Epidermal melanocyte (primary cell): Measurements from ENCODE around the gene C4orf50.

Experiments
- DNase-seq: peaks from one replicate; pipeline ENCODE4 v3.0.0; 2011; ENCODE audit warnings: low spot score; ENCODE audit not compliant: insufficient read length

The C4orf50 gene

GRCh38 chr4:5891563-5892322 lies 126.5 kb downstream of the C4orf50 start:
- DNase-seq, result no peak

DNA sequence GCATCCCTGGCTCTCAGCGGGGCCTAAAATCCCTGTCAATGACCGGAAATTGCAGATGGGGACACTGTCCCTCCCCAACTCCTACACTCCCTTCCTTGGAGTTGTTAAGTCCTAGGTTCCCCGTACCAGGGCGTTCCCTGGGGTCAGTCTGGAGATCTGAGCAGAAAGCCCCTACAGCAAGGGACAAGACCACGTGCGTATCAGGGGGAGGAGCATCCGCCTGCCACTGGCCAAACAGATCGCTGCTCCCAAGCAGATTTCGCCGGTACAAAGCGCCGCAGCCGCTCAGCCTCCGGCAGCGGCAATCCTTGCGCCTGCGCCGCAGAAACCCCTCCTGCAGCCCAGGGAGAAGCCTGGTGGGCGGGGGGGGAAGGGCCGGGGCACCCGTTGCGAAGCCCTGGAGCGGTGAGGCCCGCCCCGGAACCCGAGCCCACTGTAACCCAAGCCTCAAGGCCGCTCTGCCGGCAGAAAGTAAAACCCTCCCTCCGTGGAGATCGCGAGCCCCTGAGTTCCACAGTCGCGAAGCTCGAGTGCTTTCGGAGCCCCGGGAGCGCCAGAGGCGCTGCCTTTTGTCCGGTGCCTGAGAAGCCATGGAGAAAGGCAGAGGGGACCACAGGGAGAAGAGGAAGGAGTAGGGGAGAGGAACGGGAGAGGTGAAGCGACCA lies 128.0 kb downstream of the C4orf50 start:
- DNase-seq, result no peak

- no peak for DNase-seq
These were observed 129.1 kb downstream of the C4orf50 start for GRCh38 chr4:5889002-5889696.

GRCh38 chr4:5888222-5889001 lies 129.8 kb downstream of the C4orf50 start:
- no peak for DNase-seq

GRCh38 chr4:5887361-5888221 lies 130.6 kb downstream of the C4orf50 start:
- DNase-seq, result no peak

DNA sequence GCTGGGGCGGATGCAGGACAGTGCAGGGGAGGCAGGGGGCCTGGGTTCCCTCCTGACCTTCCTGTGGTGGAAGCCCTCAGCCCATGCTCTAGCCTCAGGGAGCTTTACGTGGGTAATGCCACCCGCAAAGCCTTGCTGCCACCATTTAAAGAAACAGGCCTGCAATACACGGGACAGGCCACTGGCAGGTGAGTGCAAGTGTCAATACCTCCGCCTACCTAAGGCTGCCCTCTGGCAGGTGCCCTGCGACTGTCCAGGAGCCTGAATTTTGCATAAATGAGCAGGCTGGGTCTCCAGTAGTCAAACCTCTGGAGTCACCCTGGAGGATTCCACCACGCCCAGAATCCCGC lies 131.2 kb downstream of the C4orf50 start:
- no peak for DNase-seq

DNA sequence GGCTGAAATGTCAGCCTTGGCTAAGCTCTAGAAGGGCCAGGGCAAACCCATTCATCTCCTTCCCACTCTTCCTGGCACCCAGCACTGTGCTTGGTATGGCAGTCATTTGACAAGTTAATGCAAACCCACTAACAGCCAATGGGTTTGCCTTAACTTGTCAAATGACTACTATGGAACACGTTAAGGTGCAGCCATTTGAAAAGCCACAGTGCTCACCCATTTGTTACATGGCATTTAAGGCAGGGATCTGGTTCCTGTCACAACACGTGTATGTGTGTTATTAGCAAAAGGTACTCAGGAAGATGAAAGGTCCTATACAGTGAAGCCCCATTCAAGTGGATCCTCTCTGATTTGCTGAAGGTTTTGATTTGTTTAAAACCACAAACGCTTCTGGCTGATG lies 132.5 kb downstream of the C4orf50 start:
- no peak for DNase-seq

GRCh38 chr4:5884796-5885195 lies 133.4 kb downstream of the C4orf50 start:
- DNase-seq, result no peak

DNA sequence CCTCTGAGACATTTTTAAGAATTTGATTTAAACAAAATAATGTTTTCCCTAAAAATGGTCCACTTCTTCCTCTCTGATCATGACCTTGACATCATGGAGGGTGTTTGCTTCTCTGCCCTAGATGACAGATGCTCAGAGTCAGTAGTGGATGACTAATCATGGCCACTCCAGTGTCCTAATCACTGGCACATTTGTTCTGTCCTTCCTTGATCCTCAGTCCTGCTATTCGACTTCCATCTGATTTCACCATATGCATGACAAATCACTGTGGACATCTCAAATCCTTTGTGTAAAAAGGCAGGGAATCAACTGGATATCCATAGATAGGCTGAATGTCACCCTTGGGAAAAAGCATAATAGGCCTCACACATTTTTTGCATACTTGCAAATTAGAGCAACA lies 134.3 kb downstream of the C4orf50 start:
- no peak for DNase-seq

DNA sequence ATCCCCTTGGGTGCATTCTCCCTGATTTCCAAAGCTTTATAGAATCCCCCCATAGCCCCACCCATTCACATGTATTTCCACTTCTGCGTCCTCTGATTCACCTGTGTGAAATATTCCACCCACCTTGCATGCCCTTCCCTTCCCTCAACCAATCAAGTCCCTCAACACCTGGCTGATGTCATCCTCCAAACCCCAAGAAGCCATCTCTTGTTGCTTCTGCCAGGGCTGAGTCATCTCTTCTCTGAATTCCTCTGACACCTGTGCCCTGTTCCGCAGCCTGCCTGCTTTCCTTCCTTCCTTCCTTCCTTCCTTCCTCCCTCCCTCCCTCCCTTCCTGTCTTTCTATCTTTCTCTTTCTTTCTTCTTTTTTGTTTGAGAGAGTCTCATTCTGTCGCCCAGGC lies 135.3 kb downstream of the C4orf50 start:
- DNase-seq, result no peak

- no peak for DNase-seq
These were observed 136.9 kb downstream of the C4orf50 start for GRCh38 chr4:5881340-5881739.

DNA sequence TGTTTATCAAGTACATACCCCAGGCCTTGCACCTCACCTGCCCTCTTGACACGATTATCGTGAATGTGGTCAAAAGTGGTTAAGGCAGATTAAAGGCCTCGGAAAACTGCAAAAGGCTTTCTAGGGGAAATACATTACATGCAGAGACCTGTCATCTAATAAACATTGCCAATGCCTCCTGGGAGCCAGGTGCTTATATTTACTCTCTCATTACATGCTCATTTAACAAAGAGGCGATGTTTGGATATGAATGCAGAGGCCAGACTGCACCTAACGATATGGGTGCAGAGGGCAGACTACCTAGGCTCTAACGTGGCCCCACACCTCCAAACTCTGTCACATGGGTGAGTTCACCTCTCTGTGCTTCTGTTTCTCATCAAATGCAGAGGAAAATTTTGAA lies 139.9 kb downstream of the C4orf50 start:
- DNase-seq, result no peak

DNA sequence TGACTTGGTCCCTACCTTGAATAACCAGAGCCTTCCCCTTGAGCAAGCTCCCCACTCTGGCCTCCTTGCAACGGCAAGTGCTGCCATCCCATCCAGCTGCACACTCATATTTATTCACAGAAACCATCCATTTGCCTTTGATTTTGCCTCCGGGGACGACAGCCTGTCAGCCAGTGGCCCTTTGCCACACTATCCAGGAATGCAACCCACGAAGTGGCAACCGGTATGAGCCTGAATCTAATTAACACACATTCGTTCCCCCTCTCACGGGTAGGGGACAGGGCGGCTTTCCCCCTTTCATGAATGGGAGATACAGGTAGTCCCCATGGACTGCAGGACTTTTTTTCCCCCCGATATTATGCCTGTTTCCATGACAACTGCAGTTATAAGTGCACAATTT lies 140.8 kb downstream of the C4orf50 start:
- DNase-seq, result no peak

- DNase-seq, result no peak
These were observed 143.3 kb downstream of the C4orf50 start for GRCh38 chr4:5874811-5875449.

DNA sequence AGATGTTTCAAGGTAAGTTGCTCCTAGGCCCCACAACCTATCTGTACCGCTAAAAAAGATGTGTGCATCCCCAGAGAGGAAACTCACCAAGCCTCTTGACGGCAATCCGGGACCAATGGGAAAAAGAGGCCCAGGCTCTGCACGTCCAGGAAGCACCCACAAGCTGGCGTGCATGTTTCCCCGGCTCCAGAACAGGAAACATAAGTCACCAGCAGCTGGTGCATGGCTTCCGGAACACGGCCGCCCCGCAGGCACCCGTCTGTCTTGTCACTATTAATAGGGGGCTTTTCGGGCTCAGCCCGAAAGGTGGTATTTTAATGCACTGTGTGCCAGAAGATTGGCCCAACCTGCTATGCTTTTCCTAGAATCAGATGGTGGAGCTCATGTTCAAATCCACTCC lies 147.5 kb downstream of the C4orf50 start:
- no peak for DNase-seq

DNA sequence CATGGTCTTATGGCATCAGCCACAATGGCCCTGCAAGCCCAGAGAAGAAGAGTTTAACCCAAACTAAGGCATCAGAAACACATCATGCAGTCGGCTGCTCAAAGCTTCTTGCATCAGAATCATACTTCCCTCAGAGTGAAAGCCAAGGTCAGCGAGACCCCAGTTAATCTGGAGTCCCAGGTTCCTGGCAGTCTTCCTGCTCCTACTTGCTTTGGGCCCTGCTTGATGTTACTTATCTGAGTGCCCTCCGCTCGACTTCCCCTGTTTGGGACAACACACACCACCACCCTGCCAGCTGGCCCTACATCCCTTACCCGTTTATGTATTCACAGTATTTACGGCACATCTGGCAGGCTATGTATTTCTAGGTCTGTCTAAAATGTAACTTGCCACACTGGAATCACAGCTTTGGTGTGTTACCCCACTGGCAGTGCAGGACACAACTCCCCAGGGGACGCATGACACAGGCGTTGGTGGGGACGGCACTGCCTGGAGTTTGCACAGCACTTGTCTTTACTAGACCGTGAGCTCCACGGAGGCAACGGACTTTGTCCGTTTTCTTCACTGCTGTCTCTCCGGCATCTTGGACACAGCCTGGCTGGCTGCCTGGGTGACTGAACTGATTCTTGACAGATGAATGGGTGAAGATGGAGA lies 148.1 kb downstream of the C4orf50 start:
- no peak for DNase-seq

DNA sequence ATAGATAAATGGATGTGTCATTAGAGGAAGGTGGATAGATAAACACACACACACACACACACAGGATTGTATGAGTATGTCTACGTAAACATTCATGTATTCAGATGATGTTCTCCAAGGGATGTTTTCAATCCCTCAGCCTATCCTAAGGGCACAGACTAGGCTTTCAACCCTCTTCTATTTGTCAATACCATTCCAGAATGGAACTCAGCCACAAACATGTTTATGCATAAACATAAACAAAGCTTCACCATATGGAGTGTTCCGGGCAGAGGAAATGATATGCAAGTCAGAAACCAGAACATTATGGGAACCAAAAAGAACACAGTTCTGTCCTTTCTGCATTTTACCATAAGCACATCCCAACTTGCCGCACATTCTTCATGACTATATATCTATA lies 150.4 kb downstream of the C4orf50 start:
- DNase-seq, result no peak

GRCh38 chr4:5866841-5867813 lies 151.1 kb downstream of the C4orf50 start:
- DNase-seq, result no peak
